ENCODE results near the gene CLK4. TPM values are rescaled to one million over a fixed set of nuclear protein-coding genes. Genes with fewer than 3 reads are reported as not detected.
A peak's percentile ranks its signal among the peaks of the same experiment; 100 is the strongest.

The CLK4 gene
- total RNA-seq, 1 donor, result 30.8 TPM

DNA sequence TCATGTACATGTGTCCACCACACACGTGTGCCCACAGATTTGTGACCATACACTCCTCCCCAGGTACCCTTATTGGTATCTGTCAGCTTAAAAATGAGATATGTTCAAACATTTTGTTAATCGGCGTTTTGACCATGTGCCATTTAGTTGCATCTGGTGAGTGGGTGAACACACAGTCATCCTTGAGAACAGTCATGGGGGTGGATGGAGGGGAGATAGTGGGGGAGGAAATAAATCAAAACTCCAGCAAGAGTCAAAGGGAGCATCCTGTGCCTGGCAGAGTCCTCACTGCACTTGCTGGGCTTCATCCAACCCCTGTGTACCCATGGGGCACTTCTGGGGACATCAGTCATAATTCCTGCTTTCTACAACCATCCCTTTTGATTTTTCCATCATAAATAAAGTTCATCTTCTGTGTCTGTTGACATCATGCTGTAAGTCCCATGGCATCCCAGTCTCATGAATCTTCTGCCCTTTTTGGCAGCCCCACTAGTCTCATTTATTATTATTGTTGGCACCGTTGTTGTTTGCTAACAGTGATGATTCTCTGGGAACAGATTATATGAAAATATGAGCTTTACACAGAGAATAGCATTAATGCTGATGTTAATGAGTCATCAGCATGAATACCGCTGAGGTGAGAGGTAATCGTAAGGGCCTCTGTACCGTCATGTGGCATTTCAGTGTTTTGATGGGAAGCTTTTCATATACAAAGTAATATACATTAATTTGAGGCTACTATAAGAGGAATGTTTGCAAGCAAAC, 24.4 kb upstream of the CLK4 start:
- no peak overlapping the region for H3K4me3 ChIP-seq (ENCODE audit: low read depth, low read length)
- peak; percentile 20 for DNase-seq (ENCODE audit: low read depth)
- TF ChIP-seq, protein P1, sequence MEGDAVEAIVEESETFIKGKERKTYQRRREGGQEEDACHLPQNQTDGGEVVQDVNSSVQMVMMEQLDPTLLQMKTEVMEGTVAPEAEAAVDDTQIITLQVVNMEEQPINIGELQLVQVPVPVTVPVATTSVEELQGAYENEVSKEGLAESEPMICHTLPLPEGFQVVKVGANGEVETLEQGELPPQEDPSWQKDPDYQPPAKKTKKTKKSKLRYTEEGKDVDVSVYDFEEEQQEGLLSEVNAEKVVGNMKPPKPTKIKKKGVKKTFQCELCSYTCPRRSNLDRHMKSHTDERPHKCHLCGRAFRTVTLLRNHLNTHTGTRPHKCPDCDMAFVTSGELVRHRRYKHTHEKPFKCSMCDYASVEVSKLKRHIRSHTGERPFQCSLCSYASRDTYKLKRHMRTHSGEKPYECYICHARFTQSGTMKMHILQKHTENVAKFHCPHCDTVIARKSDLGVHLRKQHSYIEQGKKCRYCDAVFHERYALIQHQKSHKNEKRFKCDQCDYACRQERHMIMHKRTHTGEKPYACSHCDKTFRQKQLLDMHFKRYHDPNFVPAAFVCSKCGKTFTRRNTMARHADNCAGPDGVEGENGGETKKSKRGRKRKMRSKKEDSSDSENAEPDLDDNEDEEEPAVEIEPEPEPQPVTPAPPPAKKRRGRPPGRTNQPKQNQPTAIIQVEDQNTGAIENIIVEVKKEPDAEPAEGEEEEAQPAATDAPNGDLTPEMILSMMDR (IDR thresholded peaks at IDR 0.05; ENCODE audit: insufficient read depth, low read length), result no peak

DNA sequence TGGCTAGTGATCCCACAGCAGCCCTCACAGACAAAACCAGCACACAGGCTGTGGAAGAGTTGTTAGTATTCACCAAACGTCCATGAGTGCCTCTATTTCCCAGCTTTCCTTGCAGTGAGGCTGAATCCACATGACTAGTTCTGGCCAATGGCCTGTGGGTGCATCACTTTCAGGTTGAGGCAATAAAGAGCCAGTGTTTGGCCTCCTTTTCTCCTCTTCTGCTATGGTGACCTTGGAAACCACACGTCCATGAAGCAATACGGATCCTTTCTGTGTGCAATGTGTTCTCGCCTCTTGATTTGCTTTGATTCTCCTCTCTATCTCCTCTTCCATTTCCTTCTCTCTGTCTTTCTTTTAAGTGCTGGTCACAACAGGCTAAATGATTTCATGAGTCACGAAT, 23.4 kb upstream of the CLK4 start:
- DNase-seq (ENCODE audit: low read depth), result no peak
- H3K4me3 ChIP-seq (ENCODE audit: low read depth, low read length), result no peak overlapping the region
- TF ChIP-seq, protein P1 (IDR thresholded peaks at IDR 0.05; ENCODE audit: insufficient read depth, low read length), result no peak

DNA sequence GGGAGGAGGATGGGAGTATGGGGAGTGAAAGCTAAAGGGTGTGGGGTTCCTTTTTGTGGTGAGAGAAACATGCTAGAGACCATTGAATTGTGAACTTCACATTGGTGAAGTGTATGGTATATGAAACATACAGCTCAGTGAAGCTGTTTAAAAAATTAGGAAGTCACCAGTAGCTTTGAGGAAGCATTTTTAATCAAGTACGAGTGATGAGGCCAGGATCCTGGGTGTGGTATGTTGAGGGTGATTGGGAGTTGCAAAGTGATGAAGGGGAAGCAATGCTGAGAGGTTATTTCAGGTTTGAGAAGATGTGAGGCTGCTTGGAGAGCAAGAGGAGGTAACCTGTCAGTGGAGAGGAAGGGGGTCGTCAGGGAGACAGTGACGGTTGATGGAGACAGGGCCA, 22.7 kb upstream of the CLK4 start:
- TF ChIP-seq, protein P1 (IDR thresholded peaks at IDR 0.05; ENCODE audit: insufficient read depth, low read length), result no peak
- H3K4me3 ChIP-seq (ENCODE audit: low read depth, low read length), result no peak overlapping the region
- DNase-seq (ENCODE audit: low read depth), result no peak

DNA sequence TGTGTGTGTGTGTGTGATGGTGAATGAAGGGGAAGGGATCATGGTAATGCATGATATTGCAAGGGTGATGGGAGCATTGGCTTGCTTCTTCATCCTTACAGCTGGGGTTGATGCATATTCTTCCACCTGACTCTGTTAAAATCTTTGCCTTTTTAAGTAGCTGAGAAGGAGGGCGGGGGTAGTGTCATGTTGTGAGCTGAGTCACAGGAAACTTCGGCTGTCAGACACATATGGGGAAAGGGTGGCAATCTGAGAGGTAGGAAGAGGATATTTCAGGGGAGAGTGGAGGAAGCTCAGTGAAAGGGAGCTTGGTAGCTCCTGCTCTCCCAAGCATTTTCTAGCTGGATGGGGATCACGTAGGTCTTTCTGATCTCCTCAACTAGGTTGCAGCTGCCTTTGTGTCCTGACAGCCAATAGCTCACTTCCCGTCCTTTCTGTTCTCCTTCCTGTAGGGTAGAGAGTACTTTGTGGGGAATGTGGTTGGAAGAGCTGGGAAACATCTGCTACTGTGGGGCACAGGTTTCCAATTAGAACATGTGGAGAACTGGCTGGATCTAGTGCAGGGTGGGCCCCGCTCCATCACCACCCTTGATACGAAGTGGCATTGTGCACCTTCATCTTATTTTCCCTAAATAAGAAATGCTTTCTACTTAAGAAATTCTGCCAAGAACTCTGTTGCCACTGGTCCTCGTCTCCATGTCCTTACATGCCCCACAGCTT, 18.1 kb upstream of the CLK4 start:
- no peak overlapping the region for H3K4me3 ChIP-seq (ENCODE audit: low read depth, low read length)
- no peak for DNase-seq (ENCODE audit: low read depth)
- TF ChIP-seq, protein P1 (IDR thresholded peaks at IDR 0.05; ENCODE audit: insufficient read depth, low read length), result no peak

DNA sequence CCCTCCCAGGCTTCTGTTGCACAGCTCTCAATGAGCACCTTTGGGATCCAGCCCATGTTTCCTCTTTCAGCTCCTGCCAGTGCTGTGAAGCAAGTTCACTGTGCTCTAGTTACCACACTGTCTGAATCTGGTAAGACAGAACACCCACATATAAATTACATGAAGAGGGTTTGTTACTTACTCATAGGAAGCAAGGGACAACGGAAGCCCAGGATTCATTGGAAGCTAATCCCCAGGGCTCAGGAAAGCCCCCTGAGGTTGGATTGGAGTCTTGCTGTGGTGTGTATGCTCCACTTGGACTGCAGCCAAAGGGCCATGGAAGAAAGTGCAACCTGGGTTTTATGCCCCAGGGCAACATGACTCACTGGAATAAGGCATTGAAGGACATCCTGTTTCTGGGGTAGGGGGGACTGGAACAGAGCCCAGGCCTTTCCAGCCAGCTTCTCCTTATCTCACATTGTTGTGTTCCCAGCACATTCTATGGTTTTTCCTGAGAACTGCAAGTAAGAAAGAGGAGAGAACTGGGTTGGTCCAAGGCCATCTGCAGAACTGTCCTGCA, 15.6 kb upstream of the CLK4 start:
- TF ChIP-seq, protein P1 (IDR thresholded peaks at IDR 0.05; ENCODE audit: insufficient read depth, low read length), result no peak
- peak; percentile 84 for DNase-seq (ENCODE audit: low read depth)
- H3K4me3 ChIP-seq (ENCODE audit: low read depth, low read length), result no peak overlapping the region

DNA sequence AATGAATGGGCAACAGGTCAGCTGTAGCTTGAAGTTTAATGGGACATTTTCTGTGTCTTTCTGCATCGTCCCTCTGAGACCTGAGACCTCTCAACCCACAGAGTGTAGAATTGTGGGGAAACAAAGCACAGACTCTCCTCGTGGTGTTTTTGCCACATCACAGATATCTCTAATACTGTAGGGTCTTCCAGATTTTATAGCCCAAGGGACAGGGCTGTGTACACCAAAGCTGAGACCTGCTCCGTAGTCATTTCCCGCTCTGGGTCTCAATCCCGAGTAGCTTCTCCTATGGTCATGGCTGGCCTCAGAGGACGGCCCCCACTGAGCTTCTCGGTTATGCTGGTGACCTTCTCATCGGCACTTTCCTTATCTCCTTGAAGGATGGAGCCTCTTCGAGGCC, 14.9 kb upstream of the CLK4 start:
- no peak for DNase-seq (ENCODE audit: low read depth)
- TF ChIP-seq, protein P1 (IDR thresholded peaks at IDR 0.05; ENCODE audit: insufficient read depth, low read length), result no peak
- no peak overlapping the region for H3K4me3 ChIP-seq (ENCODE audit: low read depth, low read length)

Data from fibroblast of the aortic adventitia (primary cell).